Measurements from ENCODE around the gene FBXO42. TPM values are rescaled to one million over a fixed set of nuclear protein-coding genes. Genes with fewer than 3 reads are reported as not detected.

Gene FBXO42
- total and polyA plus RNA-seq, 10 donors = 8.6 to 30.2 (median 20.1) TPM

GRCh38 chr1:16219968-16220500, 132.2 kb downstream of the FBXO42 start:
- no peak for TF ChIP-seq POLR2AphosphoS5 (IDR thresholded peaks at IDR 0.05)
- intact Hi-C loops (cut with DNase I; ENCODE audit: low total_unique reads) = no loop called here
- no peak for DNase-seq
- Histone ChIP-seq H3K27ac (no peak overlapping the region), H3K36me3 (no peaks in the 10 kb centered on the region), H3K4me3 (no peak overlapping the region), H3K9me3 (no peaks in the 10 kb centered on the region), H3K4me1 (peaks cover 0 to 37% (median 18%) of the 10 kb centered on the region in 6 donors), H3K27me3 (replicated peaks in 1 of 7) (peaks cover 0 to 10% (median 0%) of the 10 kb centered on the region in 7 donors)
- WGBS, 5 donors = 92 to 99% (median 97%) methylated on average over 3 to 4 of the region's 4 CpGs

GRCh38 chr1:16218674-16219071, 133.6 kb downstream of the FBXO42 start:
- Histone ChIP-seq H3K36me3 (no peaks in the 10 kb centered on the region), H3K4me3 (no peak overlapping the region), H3K27me3 (replicated peaks in 1 of 7) (peaks cover 0 to 9% (median 0%) of the 10 kb centered on the region in 7 donors), H3K27ac (peak overlapping the region in 5 of 8 donors; percentile 55 to 80 (median 61)), H3K9me3 (no peaks in the 10 kb centered on the region), H3K4me1 (peaks cover 0 to 37% (median 18%) of the 10 kb centered on the region in 6 donors)
- no peak for DNase-seq
- TF ChIP-seq POLR2AphosphoS5 (IDR thresholded peaks at IDR 0.05) (no peak), CTCF (IDR thresholded peaks at IDR 0.05 in 8 of 11, conservative IDR thresholded peaks at IDR 0.05 in 3 of 11) (no peak), POLR2A (IDR thresholded peaks at IDR 0.05) (no peak)
- intact Hi-C loops (cut with DNase I; ENCODE audit: low total_unique reads) = no loop called here
- 90 to 97% (median 94%) methylated on average over 6 of the region's 6 CpGs for WGBS, 5 donors

GRCh38 chr1:16218014-16218673, 134.1 kb downstream of the FBXO42 start:
- Histone ChIP-seq H3K27ac (peak overlapping the region in 5 of 8 donors; percentile 55 to 80 (median 61)), H3K9me3 (no peaks in the 10 kb centered on the region), H3K36me3 (no peaks in the 10 kb centered on the region), H3K4me1 (peaks cover 0 to 37% (median 18%) of the 10 kb centered on the region in 6 donors), H3K4me3 (peak overlapping the region in 1 of 8 donors; percentile 67), H3K27me3 (replicated peaks in 1 of 7) (peaks cover 0 to 9% (median 0%) of the 10 kb centered on the region in 7 donors)
- peak; percentile 84 for DNase-seq
- WGBS, 5 donors = 82 to 93% (median 86%) methylated on average over 9 to 12 of the region's 12 CpGs
- intact Hi-C loops (cut with DNase I; ENCODE audit: low total_unique reads) = no loop called here
- TF ChIP-seq CTCF (IDR thresholded peaks at IDR 0.05 in 8 of 11, conservative IDR thresholded peaks at IDR 0.05 in 3 of 11) (no peak), POLR2AphosphoS5 (IDR thresholded peaks at IDR 0.05) (peak in 1 of 3 donors; percentile 8), POLR2A (IDR thresholded peaks at IDR 0.05) (no peak)

- TF ChIP-seq POLR2AphosphoS5 (IDR thresholded peaks at IDR 0.05) (peak; percentile 34 to 84 (median 79)), CTCF (IDR thresholded peaks at IDR 0.05 in 8 of 11, conservative IDR thresholded peaks at IDR 0.05 in 3 of 11) (no peak), POLR2A (IDR thresholded peaks at IDR 0.05) (no peak)
- peaks cover 0 to 9% (median 0%) of the 10 kb centered on the region in 7 donors for H3K27me3 ChIP-seq (replicated peaks in 1 of 7)
- peak overlapping the region; percentile 39 to 67 (median 52) for H3K4me3 ChIP-seq
- peaks cover 0 to 37% (median 18%) of the 10 kb centered on the region in 6 donors for H3K4me1 ChIP-seq
- peak; percentile 99 for DNase-seq
- intact Hi-C loops (cut with DNase I; ENCODE audit: low total_unique reads) = no loop called here
- H3K9me3 ChIP-seq = no peaks in the 10 kb centered on the region
- H3K36me3 ChIP-seq = no peaks in the 10 kb centered on the region
- WGBS, 5 donors = 3 to 7% (median 3%) methylated on average over 28 to 46 of the region's 46 CpGs
- H3K27ac ChIP-seq = peak overlapping the region in 7 of 8 donors; percentile 22 to 80 (median 63)
These were observed 135.1 kb downstream of the FBXO42 start for GRCh38 chr1:16217061-16217785.

Measured in spleen (tissue), 11 donors.